Femur (tissue), 1 donor: Measurements from ENCODE around the gene RNU5D-1.

Experiments
- DNase-seq: peaks from one replicate; pipeline ENCODE4 v3.0.0-alpha.2; 2017

RNU5D-1 gene

GRCh38 chr1:44698138-44698537 is 32.8 kb downstream of the RNU5D-1 start:
- no peak for DNase-seq

DNA sequence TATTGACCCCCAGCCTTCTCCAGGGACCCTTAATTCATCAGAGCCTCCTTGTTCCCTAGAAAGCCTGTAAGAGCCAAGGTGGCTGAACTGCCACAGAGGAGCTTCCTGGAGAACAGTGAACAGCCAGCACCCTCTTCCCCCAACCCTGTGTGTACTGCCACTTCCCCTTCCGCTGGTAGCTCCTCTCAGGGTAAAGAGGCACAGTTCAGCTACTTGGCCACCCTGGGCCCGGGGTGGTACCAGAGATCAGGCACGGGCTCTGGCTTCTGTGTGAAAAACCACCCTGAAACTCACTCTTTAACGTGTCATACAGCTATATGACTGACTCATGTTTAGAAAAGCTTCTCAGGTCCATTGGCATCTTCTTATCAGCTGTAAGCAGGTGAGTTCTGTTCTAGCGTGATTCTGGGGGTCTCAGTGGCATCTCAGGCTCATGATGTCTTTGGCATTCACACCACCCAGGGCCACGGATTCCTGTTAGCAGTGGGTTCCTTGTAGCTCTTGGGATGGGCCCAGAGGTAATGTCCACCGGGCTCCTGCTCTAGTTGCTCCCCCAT is 34.1 kb downstream of the RNU5D-1 start:
- DNase-seq: no peak

GRCh38 chr1:44696101-44696500 is 34.9 kb downstream of the RNU5D-1 start:
- no peak for DNase-seq

- no peak for DNase-seq
Observed at GRCh38 chr1:44695671-44696070, 35.3 kb downstream of the RNU5D-1 start.

- DNase-seq: no peak
Observed at GRCh38 chr1:44694863-44695478, 36.0 kb downstream of the RNU5D-1 start.

- no peak for DNase-seq
Observed at GRCh38 chr1:44693900-44694299, 37.1 kb downstream of the RNU5D-1 start.

DNA sequence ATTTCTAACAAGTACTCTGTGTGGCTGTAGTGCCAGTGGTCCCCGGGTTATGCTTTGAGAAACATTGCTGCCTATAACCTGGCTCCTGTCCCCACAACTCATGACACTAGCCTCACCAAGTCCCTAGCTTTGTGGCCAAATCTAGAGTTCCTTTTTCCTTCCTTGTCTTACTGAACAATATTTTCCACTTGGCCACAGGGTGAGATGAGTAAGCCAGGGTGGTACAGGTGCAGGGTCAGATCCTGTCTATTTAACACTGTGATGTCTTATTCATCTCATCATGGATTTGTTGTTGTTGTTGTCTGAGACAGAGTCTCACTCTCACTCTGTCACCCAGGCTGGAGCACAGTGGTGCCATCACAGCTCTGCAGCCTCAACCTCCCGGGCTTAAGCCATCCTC is 37.8 kb downstream of the RNU5D-1 start:
- no peak for DNase-seq

GRCh38 chr1:44689447-44689765 is 41.6 kb downstream of the RNU5D-1 start:
- DNase-seq: no peak

DNA sequence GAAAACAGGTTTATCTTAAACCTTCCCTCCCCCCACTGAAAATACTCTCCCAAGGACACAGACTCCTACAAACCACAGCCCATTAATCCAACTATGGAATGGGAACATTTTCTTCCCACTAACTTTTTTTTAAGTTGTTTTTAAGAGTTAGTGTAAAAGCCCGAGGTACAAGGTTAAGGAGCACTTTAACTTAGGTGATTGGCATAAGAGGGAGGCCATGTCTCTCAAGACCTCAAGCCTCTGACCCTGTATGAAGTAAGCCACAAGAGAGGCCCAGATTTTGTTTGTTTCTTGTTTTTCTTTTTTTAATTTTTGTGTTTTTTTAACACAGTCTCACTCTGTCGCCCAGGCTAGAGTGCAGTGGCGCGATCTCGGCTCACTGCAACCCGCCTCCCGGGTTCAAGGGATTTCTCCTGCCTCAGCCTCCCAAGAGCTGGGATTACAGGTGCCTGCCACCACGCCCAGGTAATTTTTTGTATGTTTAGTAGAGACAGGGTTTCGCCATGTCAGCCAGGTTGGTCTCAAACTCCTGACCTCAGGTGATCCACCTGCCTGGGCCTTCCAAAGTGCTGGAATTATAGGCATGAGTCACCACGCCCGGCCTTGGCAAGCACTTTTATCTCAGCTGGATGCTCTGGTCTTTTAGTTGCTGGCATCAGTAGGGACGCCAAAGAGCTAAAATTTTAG is 42.1 kb downstream of the RNU5D-1 start:
- DNase-seq: no peak

GRCh38 chr1:44685881-44686280 is 45.1 kb downstream of the RNU5D-1 start:
- DNase-seq: no peak

GRCh38 chr1:44685218-44685617 is 45.8 kb downstream of the RNU5D-1 start:
- no peak for DNase-seq

DNA sequence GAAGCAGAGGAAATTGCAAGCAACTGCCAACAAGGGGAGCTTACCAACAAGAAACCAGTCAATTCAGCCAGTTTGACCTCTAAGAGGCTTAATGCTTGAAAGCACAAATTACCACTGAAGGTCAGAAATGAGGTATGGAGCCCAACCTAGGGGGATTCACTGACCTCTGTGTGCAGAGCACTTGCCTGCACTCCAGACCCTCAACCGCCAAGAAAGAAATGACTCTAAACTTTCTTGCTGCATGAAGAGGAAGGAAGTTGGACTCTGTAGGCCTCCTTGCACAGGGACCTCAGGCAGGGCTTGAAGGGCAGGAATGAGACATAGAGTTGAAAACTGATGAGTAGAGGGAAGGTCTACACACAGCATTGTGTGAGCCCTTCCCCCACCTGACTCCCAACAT is 46.4 kb downstream of the RNU5D-1 start:
- no peak for DNase-seq

DNA sequence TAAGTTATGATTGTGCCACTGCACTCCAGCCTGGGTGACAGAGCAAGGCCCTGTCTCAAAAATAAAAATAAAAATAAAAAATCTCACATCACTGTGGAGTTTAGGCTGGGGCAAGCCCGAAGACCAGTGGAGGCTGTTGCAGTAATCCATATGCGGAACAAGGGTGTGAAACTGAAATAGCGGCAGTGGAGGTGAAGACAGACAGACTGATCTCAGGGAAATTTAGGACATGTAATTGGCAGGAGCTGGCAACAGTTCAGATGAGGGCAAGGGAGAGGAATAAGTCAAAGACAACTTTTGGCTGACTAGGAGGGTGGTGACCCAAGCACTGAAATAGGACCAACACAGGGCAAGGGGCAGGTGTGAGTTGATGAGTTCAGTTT is 48.1 kb downstream of the RNU5D-1 start:
- no peak for DNase-seq

GRCh38 chr1:44681905-44682882 is 48.8 kb downstream of the RNU5D-1 start:
- no peak for DNase-seq
